Neuronal stem cell (in vitro differentiated cells): ENCODE results near the gene KCNH6.

Experiments
- DNase-seq: peaks from one replicate; pipeline ENCODE4 v3.0.0-alpha.2; 2013; ENCODE audit warnings: low spot score
- H2AFZ ChIP-seq: one replicate; pipeline ENCODE4 v1.6.1; 2013; ENCODE audit warnings: mild to moderate bottlenecking, low read length, inconsistent platforms
- H2AK5ac ChIP-seq: 2 replicates; pipeline ENCODE4 v1.6.1; 2013; ENCODE audit warnings: low read depth, mild to moderate bottlenecking, inconsistent platforms, low read length, moderate library complexity, mixed read lengths
- H2BK120ac ChIP-seq: 2 replicates; pipeline ENCODE4 v1.6.1; 2013; ENCODE audit warnings: low read depth, mild to moderate bottlenecking, inconsistent platforms, low read length, moderate library complexity, mixed read lengths
- H2BK12ac ChIP-seq: one replicate; pipeline ENCODE4 v1.6.1; 2013; ENCODE audit warnings: low read length, inconsistent platforms
- H2BK15ac ChIP-seq: 2 replicates; pipeline ENCODE4 v1.6.1; 2013; ENCODE audit warnings: mild to moderate bottlenecking, low read length, inconsistent platforms, mixed read lengths
- H2BK5ac ChIP-seq: one replicate; pipeline ENCODE4 v1.6.1; 2013; ENCODE audit warnings: inconsistent platforms, mild to moderate bottlenecking, low read length, moderate library complexity
- H3K14ac ChIP-seq: one replicate; pipeline ENCODE4 v1.6.1; 2013; ENCODE audit warnings: low read length, inconsistent platforms
- H3K18ac ChIP-seq: 2 replicates; pipeline ENCODE4 v1.6.1; 2013; ENCODE audit warnings: low read length, inconsistent platforms
- H3K23ac ChIP-seq: 2 replicates; pipeline ENCODE4 v1.6.1; 2013; ENCODE audit warnings: low read depth, mild to moderate bottlenecking, mixed read lengths, low read length, inconsistent platforms; ENCODE audit not compliant: poor library complexity
- H3K27ac ChIP-seq: replicated peaks from 3 replicates; pipeline ENCODE4 v1.5.1; 2013; ENCODE audit warnings: low read length, inconsistent platforms
- H3K27me3 ChIP-seq, 3 experiments: 2 replicates each; pipeline ENCODE4 v1.6.1; 2013; ENCODE audit warnings: low read length in 3 of 3, mild to moderate bottlenecking in 2 of 3, inconsistent platforms in 1 of 3, low read depth in 1 of 3, mixed read lengths in 1 of 3, moderate library complexity in 1 of 3; ENCODE audit not compliant: control insufficient read depth in 3 of 3, insufficient read depth in 3 of 3
- H3K36me3 ChIP-seq, 2 donors: replicated peaks in 1 of 2; 2 replicates each; pipeline ENCODE4 v1.6.1; 2013; ENCODE audit warnings: low read length in 2 of 2; ENCODE audit not compliant: control insufficient read depth in 2 of 2, insufficient read depth in 2 of 2
- H3K4ac ChIP-seq: 2 replicates; pipeline ENCODE4 v1.6.1; 2013; ENCODE audit warnings: inconsistent platforms, mild to moderate bottlenecking, low read length, moderate library complexity
- H3K4me1 ChIP-seq, 2 donors: 1 replicate in 1 of 2; 2 replicates in 1 of 2; pipeline ENCODE4 v1.6.1; 2013; ENCODE audit warnings: low read length in 2 of 2, low read depth in 1 of 2; ENCODE audit not compliant: control insufficient read depth in 2 of 2, insufficient read depth in 1 of 2
- H3K4me2 ChIP-seq: one replicate; pipeline ENCODE4 v1.6.1; 2013; ENCODE audit warnings: mild to moderate bottlenecking, low read length, inconsistent platforms; ENCODE audit not compliant: insufficient read depth, poor library complexity, severe bottlenecking
- H3K4me3 ChIP-seq, 2 donors: 2 replicates each; pipeline ENCODE4 v1.5.1; 2013; ENCODE audit warnings: low read length in 2 of 2, mild to moderate bottlenecking in 2 of 2, inconsistent platforms in 1 of 2, moderate library complexity in 1 of 2
- H3K79me1 ChIP-seq: one replicate; pipeline ENCODE4 v1.6.1; 2013; ENCODE audit warnings: low read depth, mild to moderate bottlenecking, inconsistent platforms, low read length, moderate library complexity
- H3K9ac ChIP-seq: one replicate; pipeline ENCODE4 v1.6.1; 2013; ENCODE audit warnings: mild to moderate bottlenecking, low read depth, low read length, inconsistent platforms; ENCODE audit not compliant: poor library complexity
- H3K9me3 ChIP-seq, 2 donors: replicated peaks in 1 of 2; 2 replicates each; pipeline versions ENCODE3 to v1.6.1; 2013; ENCODE audit warnings: low read length in 2 of 2, mild to moderate bottlenecking in 2 of 2, inconsistent platforms in 1 of 2, low read depth in 1 of 2, mixed read lengths in 1 of 2, moderate library complexity in 1 of 2; ENCODE audit not compliant: control insufficient read depth in 2 of 2, insufficient read depth in 1 of 2
- H4K8ac ChIP-seq: one replicate; pipeline ENCODE4 v1.6.1; 2013; ENCODE audit warnings: low read depth, mild to moderate bottlenecking, inconsistent platforms, low read length, moderate library complexity
- H4K91ac ChIP-seq: one replicate; pipeline ENCODE4 v1.6.1; 2013; ENCODE audit warnings: low read length, low read depth, mild to moderate bottlenecking, inconsistent platforms; ENCODE audit not compliant: poor library complexity
- WGBS, 2 donors: extraction: QIAGEN DNeasy Blood & Tissue Kit; methylation state at CpG; one replicate each; pipeline ENCODE4 v1.1.7; 2013; ENCODE audit warnings: missing lambda C conversion rate in 2 of 2, mixed read lengths in 1 of 2; ENCODE audit not compliant: insufficient read length in 2 of 2, insufficient replicate concordance in 1 of 2; ENCODE audit errors: extremely low coverage in 2 of 2; 5-methylcytosine and 5-hydroxymethylcytosine counted together

KCNH6 gene

DNA sequence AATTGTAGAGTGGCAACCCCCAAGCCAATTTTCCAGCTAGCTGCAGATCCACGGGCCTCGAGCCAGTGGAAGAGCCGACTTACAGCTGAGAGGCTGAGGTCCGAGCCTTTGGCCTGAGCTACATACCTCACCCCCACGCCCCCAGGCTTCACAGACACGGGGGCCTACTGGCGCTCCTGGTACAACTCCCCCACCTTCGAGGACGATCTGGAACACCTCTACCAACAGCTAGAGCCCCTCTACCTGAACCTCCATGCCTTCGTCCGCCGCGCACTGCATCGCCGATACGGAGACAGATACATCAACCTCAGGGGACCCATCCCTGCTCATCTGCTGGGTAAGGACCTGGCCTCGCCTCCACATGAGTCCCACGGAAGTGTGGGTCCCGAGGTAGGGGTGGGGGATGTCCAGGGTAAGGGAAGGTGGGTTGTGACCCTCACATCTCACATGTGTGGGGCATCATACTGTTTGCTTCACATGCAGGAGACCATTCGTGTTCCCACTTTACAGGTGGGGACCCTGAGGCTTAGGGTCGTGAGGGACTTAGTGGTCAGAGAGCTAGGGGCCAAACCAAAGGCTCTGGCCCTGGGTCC is 42.9 kb upstream of the KCNH6 start:
- no peaks in the 10 kb centered on the region for H3K36me3 ChIP-seq
- no peak overlapping the region for H3K4ac ChIP-seq
- no peak overlapping the region for H2AFZ ChIP-seq
- no peak overlapping the region for H3K23ac ChIP-seq
- H3K79me1 ChIP-seq: peaks cover 3% of the 10 kb centered on the region
- no peak overlapping the region for H3K4me3 ChIP-seq
- no peak overlapping the region for H4K8ac ChIP-seq
- DNase-seq: no peak
- peak overlapping the region; percentile 30 for H4K91ac ChIP-seq
- H3K9ac ChIP-seq: no peak overlapping the region
- H2BK120ac ChIP-seq: no peak overlapping the region
- peak overlapping the region; percentile 56 for H3K14ac ChIP-seq
- peak overlapping the region; percentile 37 for H2BK15ac ChIP-seq
- peaks cover 6 to 9% of the 10 kb centered on the region in 2 donors for H3K4me1 ChIP-seq
- no peak overlapping the region for H3K18ac ChIP-seq
- no peak overlapping the region for H2AK5ac ChIP-seq
- no peak overlapping the region for H2BK5ac ChIP-seq
- H3K4me2 ChIP-seq: no peak overlapping the region
- peaks cover 0 to 1% of the 10 kb centered on the region in 2 donors for H3K9me3 ChIP-seq
- no CpG with 5 or more reads among the region's 21 CpGs for WGBS, 2 donors
- no peak overlapping the region for H3K27ac ChIP-seq
- H2BK12ac ChIP-seq: no peak overlapping the region
- H3K27me3 ChIP-seq: peaks cover 11 to 70% (median 31%) of the 10 kb centered on the region in 3 experiments

GRCh38 chr17:63480826-63481487 is 42.2 kb upstream of the KCNH6 start:
- DNase-seq: no peak
- Histone ChIP-seq H2AFZ (no peak overlapping the region), H4K91ac (no peak overlapping the region), H3K18ac (peak overlapping the region; percentile 71), H2BK15ac (peak overlapping the region; percentile 58), H3K9ac (no peak overlapping the region), H3K4me2 (no peak overlapping the region), H4K8ac (no peak overlapping the region), H2AK5ac (peak overlapping the region; percentile 56), H3K36me3 (no peaks in the 10 kb centered on the region), H3K4me1 (peaks cover 6 to 9% of the 10 kb centered on the region in 2 donors), H3K9me3 (no peaks in the 10 kb centered on the region), H2BK12ac (peak overlapping the region; percentile 41), H2BK120ac (no peak overlapping the region), H3K14ac (no peak overlapping the region), H3K27ac (no peak overlapping the region), H3K4ac (no peak overlapping the region), H3K79me1 (peaks cover 3% of the 10 kb centered on the region), H3K23ac (no peak overlapping the region), H3K27me3 (peaks cover 10 to 64% (median 24%) of the 10 kb centered on the region in 3 experiments), H3K4me3 (no peak overlapping the region), H2BK5ac (no peak overlapping the region)
- WGBS, 2 donors: no CpG with 5 or more reads among the region's 11 CpGs

DNA sequence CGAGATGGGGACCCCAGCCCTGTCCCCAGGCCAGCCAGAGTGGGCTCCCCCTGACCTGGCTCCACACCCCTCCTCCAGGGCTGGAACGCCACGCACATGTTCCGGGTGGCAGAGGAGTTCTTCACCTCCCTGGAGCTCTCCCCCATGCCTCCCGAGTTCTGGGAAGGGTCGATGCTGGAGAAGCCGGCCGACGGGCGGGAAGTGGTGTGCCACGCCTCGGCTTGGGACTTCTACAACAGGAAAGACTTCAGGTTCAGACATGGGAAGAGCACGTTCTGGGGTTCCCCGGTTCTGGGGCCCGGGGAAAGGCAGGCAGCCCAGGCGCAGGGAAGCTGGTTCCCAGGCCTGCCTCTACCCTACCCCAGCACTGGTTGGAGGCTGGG is 41.7 kb upstream of the KCNH6 start:
- Histone ChIP-seq H2BK12ac (peak overlapping the region; percentile 41), H2BK5ac (no peak overlapping the region), H2BK15ac (peak overlapping the region; percentile 58), H3K27me3 (peaks cover 9 to 62% (median 20%) of the 10 kb centered on the region in 3 experiments), H4K91ac (no peak overlapping the region), H3K14ac (no peak overlapping the region), H3K9me3 (no peaks in the 10 kb centered on the region), H3K9ac (no peak overlapping the region), H2AFZ (no peak overlapping the region), H3K27ac (no peak overlapping the region), H2AK5ac (peak overlapping the region; percentile 56), H3K79me1 (peaks cover 3% of the 10 kb centered on the region), H3K18ac (no peak overlapping the region), H3K23ac (no peak overlapping the region), H3K4ac (no peak overlapping the region), H3K4me2 (no peak overlapping the region), H3K4me3 (no peak overlapping the region), H4K8ac (no peak overlapping the region), H3K4me1 (peaks cover 6 to 7% of the 10 kb centered on the region in 2 donors), H2BK120ac (no peak overlapping the region), H3K36me3 (no peaks in the 10 kb centered on the region)
- no peak for DNase-seq
- WGBS, 2 donors: no CpG with 5 or more reads among the region's 16 CpGs

- Histone ChIP-seq H2BK120ac (no peak overlapping the region), H3K4me3 (no peak overlapping the region), H3K18ac (peak overlapping the region; percentile 80), H4K8ac (no peak overlapping the region), H3K79me1 (peaks cover 3% of the 10 kb centered on the region), H2AFZ (no peak overlapping the region), H4K91ac (no peak overlapping the region), H3K9me3 (no peaks in the 10 kb centered on the region), H2BK5ac (no peak overlapping the region), H3K14ac (peak overlapping the region; percentile 38), H3K27me3 (peaks cover 9 to 65% (median 16%) of the 10 kb centered on the region in 3 experiments), H3K4me1 (peaks cover 4 to 6% of the 10 kb centered on the region in 2 donors), H3K23ac (no peak overlapping the region), H3K36me3 (no peaks in the 10 kb centered on the region), H3K4ac (peak overlapping the region; percentile 53), H3K27ac (no peak overlapping the region), H2AK5ac (peak overlapping the region; percentile 7), H2BK15ac (no peak overlapping the region), H2BK12ac (no peak overlapping the region), H3K9ac (no peak overlapping the region), H3K4me2 (no peak overlapping the region)
- WGBS, 2 donors: no CpG with 5 or more reads among the region's 16 CpGs
- DNase-seq: no peak
Measured at GRCh38 chr17:63482509-63482908, 40.6 kb upstream of the KCNH6 start.
